Hindlimb muscle (tissue), 1 donor: ENCODE results near the gene SLFNL1. TPM values are rescaled to one million over a fixed set of nuclear protein-coding genes. Genes with fewer than 3 reads are reported as not detected.
A peak's percentile ranks its signal among the peaks of the same experiment; 100 is the strongest.

Experiments
- DNase-seq: peaks from one replicate; pipeline ENCODE4 v3.0.0-alpha.2; 2013
- polyA plus RNA-seq: library from polyadenylated mRNA; unstranded; fragments of 120-200 nt; gene quantifications from one replicate; pipeline ENCODE4 v1.2.1, GENCODE V29; 2013; ENCODE audit not compliant: insufficient read length

Gene SLFNL1
- polyA plus RNA-seq, 1 donor, result 0.68 TPM

GRCh38 chr1:40985875-40986274 lies 35.6 kb downstream of the SLFNL1 start:
- DNase-seq, result no peak

GRCh38 chr1:40985161-40985560 lies 36.4 kb downstream of the SLFNL1 start:
- peak; percentile 21 for DNase-seq

GRCh38 chr1:40984531-40984930 lies 37.0 kb downstream of the SLFNL1 start:
- DNase-seq, result no peak

DNA sequence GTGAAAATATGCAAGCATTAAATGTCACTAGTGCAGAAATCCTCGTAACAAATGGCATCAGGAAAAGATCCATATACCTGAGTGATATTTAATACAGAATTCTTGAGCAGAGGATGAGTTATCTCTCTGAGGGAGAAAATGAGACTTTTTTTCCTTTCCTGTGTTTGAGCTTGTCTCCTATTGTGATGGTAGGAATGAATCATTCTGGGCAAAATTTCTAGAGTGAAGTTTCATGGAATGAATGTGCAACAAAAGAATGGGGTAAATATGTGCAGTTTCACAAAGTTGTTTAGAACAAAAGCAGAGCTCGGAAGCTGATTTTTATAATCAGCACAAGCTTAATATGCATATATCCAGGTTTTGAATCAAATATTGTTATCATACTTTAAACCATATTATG lies 37.5 kb downstream of the SLFNL1 start:
- DNase-seq, result peak; percentile 20

DNA sequence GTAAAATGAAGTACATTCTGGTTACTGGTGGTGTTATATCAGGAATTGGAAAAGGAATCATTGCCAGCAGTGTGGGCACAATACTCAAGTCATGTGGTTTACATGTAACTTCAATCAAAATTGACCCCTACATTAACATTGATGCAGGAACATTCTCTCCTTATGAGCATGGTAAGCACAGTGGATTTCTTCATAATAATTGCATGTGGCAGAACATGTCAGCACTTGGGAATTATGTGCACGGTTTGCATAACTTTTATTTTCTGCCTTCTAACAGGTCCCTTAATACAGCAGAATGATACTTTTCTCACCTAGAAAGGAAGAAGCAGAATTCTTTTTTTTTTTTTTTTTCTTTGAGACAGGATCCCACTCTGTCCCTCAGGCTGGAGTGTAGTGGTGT lies 38.2 kb downstream of the SLFNL1 start:
- no peak for DNase-seq

DNA sequence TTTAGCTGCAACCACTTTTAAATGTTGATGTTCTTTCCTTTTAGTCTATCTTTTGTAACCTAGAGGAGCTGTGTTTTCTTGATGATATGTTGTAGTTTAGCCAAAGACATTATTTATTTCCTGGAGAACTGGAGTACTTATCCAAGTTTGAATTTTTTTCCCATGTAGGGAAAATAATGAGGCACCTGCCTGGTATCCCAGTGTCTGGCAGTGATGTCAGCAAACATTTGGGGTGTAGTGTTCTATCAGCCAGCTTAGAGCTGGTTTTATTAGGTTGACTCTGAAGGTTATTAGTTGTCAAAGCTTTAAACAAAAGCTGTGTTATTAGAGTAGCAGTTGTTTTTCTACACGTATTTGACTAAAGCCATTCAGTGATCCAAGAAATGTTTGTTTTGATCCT lies 38.8 kb downstream of the SLFNL1 start:
- no peak for DNase-seq

GRCh38 chr1:40981691-40982448 lies 39.7 kb downstream of the SLFNL1 start:
- peak; percentile 31 for DNase-seq

- peak; percentile 15 for DNase-seq
Observed at GRCh38 chr1:40980453-40981121, 40.9 kb downstream of the SLFNL1 start.

DNA sequence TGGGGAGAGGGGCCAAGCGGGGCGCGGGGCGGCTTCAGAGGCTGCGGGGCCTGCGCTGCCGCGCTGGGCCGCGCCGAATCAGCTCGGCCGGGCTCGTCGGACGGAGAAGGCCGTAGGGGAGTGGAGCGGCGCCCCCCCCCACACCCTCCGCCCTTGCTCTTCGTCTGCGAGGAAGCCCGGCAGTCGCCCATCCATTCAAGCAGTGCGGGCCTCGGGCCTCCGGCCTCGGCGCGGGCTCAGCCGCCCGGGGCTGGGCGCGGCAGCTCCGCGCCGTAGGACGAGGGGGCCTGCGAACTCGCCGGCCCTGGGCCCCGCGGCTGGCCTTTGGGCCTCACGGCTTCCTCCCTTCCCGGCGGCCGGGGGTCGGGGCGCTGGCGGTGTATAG lies 41.5 kb downstream of the SLFNL1 start:
- no peak for DNase-seq

GRCh38 chr1:40979241-40980067 lies 42.1 kb downstream of the SLFNL1 start, which contains the start of gene CTPS1:
Gene CTPS1, plus strand, starts transcription at chr1:40979696. Its CDS starts 3,595 bp downstream, at chr1:40983291.
- peak; percentile 97 for DNase-seq

DNA sequence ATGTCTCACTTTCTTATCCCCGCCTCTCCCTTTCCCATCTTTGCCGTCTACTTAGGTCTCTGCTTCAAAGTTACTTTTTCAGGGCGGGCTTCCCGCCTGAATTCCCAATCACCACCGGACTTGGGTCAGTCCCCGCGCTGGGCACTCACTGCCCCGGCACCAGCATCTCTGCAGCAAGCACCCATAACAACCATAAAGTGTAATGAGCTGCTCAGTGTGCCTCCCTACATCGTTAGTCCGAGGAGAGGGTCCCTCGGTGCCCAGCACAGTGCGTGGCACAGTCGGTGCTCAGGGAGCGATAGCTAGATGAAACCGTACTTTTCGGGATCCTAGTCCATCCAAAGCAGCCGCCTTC lies 42.7 kb downstream of the SLFNL1 start:
- DNase-seq, result no peak

GRCh38 chr1:40977716-40978115 lies 43.8 kb downstream of the SLFNL1 start:
- no peak for DNase-seq

GRCh38 chr1:40976952-40977690 lies 44.4 kb downstream of the SLFNL1 start:
- no peak for DNase-seq

DNA sequence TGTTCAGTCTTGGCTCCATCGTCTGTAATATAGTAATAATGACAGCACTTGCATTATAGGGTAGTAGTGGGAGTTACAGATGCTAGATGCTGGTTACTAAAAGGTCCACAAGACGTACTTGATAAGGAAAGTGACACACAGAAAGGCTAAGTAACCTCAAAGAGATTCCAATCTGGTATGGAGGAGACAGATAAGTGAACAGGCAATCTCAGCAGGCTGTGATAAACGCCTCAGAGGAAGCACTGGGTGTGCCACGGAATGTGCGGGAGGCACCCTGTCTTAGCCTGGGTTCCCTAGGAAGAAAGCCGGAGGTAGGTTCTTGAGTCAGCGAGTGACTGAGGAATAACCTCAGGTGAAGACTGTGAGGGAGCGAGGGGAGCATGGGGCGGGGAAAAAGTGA lies 46.6 kb downstream of the SLFNL1 start:
- no peak for DNase-seq

DNA sequence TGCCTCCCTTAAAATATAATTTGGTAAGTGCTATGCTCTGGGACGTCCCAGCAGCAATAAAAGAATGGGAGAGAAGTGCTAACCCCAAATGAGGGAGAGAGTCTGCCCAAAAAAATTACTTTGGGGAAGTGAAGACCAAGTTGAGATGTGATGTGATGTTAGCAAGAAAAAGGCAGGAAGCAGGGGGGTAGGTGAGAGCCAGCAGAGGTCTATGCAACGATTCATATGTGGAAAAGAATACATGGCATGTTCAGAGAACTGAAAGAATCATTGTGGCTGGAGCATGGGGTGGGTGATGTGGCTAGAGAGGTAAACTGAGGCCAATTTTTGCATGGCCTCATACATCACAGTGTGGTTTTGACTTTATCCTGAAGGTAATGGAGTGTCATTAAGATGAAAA lies 47.6 kb downstream of the SLFNL1 start:
- DNase-seq, result no peak

- no peak for DNase-seq
Observed at GRCh38 chr1:40971966-40972365, 49.6 kb downstream of the SLFNL1 start.

DNA sequence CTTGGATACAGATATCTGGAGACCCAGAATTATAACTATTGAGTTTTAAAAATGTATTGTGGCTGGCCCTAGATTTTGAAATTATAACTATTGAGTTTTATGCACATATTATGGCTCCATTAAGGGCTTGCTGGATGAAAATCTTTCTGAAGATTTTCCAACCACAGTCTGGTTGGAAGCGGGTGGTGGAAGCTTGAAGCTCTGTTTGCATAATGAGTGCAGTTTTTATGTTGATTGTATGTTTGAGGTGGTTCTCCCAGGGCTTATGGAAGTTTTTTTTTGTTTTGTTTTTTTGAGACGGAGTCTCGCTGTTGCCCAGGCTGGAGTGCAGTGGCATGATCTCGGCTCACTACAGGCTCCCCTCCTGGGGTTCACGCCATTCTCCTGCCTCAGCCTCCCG lies 52.1 kb downstream of the SLFNL1 start:
- DNase-seq, result no peak

GRCh38 chr1:40966417-40966816 lies 55.1 kb downstream of the SLFNL1 start:
- no peak for DNase-seq
